ENCODE measurements around the gene COG1. TPM values are rescaled to one million over a fixed set of nuclear protein-coding genes. Genes with fewer than 3 reads are reported as not detected.

Gene COG1
- total RNA-seq, 3 donors from 2014 or later = 26.6 to 31.8 (median 29.0) TPM

DNA sequence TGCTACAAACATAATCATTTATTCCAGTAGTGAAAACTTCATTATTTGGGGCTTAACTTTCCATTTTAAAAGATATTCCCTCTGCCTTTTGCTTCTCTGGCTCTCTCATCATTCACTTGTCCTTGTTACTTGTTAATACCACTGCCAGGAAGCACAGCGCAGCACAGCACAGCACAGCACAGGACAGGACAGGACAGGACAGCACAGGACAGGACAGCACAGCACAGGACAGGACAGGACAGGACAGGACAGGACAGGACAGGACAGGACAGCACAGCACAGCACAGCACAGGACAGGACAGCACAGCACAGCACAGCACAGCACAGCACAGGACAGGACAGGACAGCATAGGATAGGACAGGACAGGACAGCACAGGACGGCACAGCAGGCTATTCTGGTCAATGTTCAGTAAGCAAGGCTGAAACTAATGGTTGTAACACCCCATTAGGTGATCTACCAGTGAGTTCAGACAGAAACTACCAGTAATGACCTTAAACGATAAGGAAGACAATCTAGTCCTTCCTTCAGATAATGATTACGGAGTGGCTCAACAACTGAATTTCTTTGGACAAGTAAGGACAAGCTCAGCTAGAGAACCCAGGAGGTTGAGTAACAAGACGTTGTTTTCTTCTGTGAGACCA lies 31.9 kb downstream of the COG1 start:
- Mint-ChIP-seq H3K36me3 (ENCODE audit: insufficient read depth) (peaks cover 10% of the 10 kb centered on the region), H3K4me3 (no peak overlapping the region), H3K4me1 (ENCODE audit: low read depth) (peaks cover 49% of the 10 kb centered on the region), H3K27me3 (ENCODE audit: low read depth) (no peaks in the 10 kb centered on the region), H3K9me3 (no peaks in the 10 kb centered on the region)
- DNase-seq (no peak), ATAC-seq (no peak)

DNA sequence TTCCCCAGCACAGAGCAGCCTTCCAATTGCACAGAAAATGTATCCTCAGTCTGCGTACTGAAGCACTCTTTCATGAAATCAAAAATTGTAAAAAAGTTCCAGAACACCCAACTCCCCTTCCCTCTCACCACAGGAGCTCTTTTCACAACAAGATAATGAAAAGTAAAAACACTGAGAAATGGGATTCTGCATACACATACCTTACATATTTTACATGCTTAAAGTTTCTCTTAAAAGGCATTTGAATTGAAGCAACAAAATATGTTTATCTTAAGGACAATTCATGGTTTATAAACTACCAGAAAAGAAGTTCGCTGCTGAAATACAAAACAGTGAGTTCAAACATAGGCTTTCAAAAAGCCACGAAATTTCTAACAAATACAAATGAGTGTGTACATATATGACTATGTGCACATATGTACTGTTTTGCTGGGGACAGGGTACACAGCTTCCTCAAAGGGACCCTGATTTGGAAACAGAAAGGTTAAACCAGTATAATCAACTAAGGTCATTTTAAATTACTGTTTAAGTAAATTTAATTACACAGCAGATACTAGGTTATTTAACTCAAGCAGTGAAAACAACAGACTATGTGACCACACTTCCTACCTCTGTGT lies 33.8 kb downstream of the COG1 start:
- Mint-ChIP-seq H3K9me3 (no peaks in the 10 kb centered on the region), H3K27me3 (ENCODE audit: low read depth) (no peaks in the 10 kb centered on the region), H3K4me1 (ENCODE audit: low read depth) (peaks cover 65% of the 10 kb centered on the region), H3K4me3 (peak overlapping the region; percentile 61), H3K36me3 (ENCODE audit: insufficient read depth) (peaks cover 9% of the 10 kb centered on the region)
- DNase-seq (no peak), ATAC-seq (peak; percentile 36 to 45)

DNA sequence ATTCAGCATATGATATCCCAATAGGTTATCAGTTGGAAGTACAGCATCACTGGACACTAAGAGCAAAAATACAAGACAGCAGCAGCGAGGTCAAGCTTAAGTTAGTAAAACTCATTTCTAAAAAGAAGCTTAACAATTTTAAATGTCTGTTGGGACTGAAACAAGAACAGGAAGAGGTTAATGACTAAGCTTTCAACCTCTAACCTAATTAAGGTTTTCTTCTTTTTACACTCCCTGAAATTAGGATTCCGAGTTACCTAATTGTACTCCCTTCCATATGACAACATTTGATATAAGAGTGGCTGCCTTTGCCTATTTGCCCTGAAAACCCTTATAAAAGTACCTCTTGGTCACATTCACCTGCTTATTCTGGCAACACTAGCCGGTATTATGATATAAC lies 34.5 kb downstream of the COG1 start:
- H3K9me3 Mint-ChIP-seq = no peaks in the 10 kb centered on the region
- H3K4me3 Mint-ChIP-seq = peak overlapping the region; percentile 61
- DNase-seq = no peak
- H3K27me3 Mint-ChIP-seq (ENCODE audit: low read depth) = no peaks in the 10 kb centered on the region
- peaks cover 65% of the 10 kb centered on the region for H3K4me1 Mint-ChIP-seq (ENCODE audit: low read depth)
- ATAC-seq = no peak
- H3K36me3 Mint-ChIP-seq (ENCODE audit: insufficient read depth) = peaks cover 9% of the 10 kb centered on the region

DNA sequence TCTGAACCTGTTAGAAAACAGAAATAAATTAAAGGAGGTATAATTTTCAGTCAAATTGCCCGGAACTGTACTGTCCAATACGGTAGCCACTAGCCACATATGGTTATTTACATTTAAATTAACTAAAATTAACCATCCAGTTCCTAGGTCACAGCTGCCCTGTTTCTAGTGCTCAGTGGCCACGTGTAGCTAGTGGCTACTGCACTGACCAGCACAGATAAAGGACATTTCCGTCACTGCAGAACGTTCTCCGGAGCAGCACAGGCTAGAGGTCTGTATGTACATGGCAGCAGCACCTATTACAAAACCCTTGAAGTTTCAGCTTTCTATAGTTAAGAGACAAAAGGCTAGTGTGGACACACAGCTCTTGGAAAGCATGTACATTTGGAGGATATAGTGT lies 35.1 kb downstream of the COG1 start:
- DNase-seq (no peak), ATAC-seq (no peak)
- H3K4me3 Mint-ChIP-seq = peak overlapping the region; percentile 38
- H3K4me1 Mint-ChIP-seq (ENCODE audit: low read depth) = peaks cover 63% of the 10 kb centered on the region
- H3K36me3 Mint-ChIP-seq (ENCODE audit: insufficient read depth) = peaks cover 5% of the 10 kb centered on the region
- H3K9me3 Mint-ChIP-seq = no peaks in the 10 kb centered on the region
- no peaks in the 10 kb centered on the region for H3K27me3 Mint-ChIP-seq (ENCODE audit: low read depth)

DNA sequence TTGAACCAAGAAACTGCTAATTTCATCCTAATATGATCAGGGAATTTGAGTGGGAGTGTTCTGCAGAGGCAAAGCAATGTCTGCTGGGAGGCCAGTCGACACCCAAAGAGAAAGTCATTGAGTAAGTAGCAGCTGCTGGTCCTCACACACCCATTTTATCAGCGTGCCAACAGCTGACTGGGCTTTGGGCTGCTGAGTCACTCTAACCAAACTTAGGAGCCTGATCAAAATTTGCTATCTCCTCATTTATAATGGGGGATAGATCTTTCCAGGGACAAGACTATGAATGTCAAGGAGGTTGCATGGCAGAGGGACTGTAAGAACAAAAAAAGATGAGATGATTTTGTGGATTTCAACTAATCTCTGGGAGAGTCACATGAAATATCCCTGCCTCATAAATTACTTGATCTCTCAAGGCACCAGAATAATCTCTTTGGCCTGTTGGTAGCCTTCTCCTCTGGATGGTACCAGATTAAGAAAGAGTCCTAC lies 35.9 kb downstream of the COG1 start:
- Mint-ChIP-seq H3K27me3 (ENCODE audit: low read depth) (no peaks in the 10 kb centered on the region), H3K36me3 (ENCODE audit: insufficient read depth) (peaks cover 5% of the 10 kb centered on the region), H3K4me3 (peak overlapping the region; percentile 12), H3K4me1 (ENCODE audit: low read depth) (peaks cover 72% of the 10 kb centered on the region), H3K9me3 (no peaks in the 10 kb centered on the region)
- DNase-seq (no peak), ATAC-seq (no peak)

DNA sequence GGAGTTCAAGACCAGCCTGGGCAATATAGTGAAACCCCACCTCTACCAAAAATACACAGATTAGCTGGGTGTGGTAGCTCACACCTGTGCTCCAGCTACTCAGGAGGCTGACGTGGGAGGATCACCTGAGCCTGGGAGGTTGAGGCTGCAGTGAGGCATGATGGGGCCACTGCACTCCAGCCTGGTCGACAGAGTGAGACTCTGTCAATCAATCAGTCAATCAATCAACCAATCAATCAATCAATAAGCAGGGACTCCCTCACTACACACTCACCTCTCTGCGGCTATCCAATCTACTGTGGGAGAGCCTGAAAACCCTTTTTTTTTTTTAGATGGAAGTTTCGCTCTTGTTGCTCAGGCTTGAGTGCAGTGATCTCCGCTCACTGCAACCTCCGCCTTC lies 37.2 kb downstream of the COG1 start:
- DNase-seq (no peak), ATAC-seq (no peak)
- H3K4me1 Mint-ChIP-seq (ENCODE audit: low read depth) = peaks cover 66% of the 10 kb centered on the region
- H3K4me3 Mint-ChIP-seq = peak overlapping the region; percentile 90
- H3K9me3 Mint-ChIP-seq = no peaks in the 10 kb centered on the region
- peaks cover 5% of the 10 kb centered on the region for H3K36me3 Mint-ChIP-seq (ENCODE audit: insufficient read depth)
- H3K27me3 Mint-ChIP-seq (ENCODE audit: low read depth) = no peaks in the 10 kb centered on the region

DNA sequence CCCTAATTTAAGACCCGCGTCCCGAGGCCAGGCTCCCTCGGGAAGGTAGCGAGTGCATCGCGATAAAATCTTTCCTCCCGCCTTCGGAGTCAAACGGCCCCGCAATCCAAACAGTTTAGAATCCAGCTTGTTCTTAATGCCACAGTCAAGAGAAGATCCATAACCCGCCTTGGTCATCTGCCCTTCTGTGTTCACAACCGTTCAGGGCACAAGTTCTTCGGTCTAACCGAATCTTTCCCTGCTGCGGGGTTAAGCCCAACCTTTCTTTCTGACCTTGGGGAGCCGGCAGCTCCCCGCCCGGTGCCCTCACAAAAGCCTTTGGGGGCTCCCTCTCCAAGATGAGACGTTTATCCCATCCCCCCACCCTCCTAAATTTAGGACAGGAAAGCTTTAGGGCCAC lies 38.5 kb downstream of the COG1 start:
- Mint-ChIP-seq H3K4me3 (peak overlapping the region; percentile 90), H3K4me1 (ENCODE audit: low read depth) (peaks cover 65% of the 10 kb centered on the region), H3K9me3 (no peaks in the 10 kb centered on the region), H3K36me3 (ENCODE audit: insufficient read depth) (peaks cover 10% of the 10 kb centered on the region), H3K27me3 (ENCODE audit: low read depth) (no peaks in the 10 kb centered on the region)
- ATAC-seq (no peak), DNase-seq (no peak)

DNA sequence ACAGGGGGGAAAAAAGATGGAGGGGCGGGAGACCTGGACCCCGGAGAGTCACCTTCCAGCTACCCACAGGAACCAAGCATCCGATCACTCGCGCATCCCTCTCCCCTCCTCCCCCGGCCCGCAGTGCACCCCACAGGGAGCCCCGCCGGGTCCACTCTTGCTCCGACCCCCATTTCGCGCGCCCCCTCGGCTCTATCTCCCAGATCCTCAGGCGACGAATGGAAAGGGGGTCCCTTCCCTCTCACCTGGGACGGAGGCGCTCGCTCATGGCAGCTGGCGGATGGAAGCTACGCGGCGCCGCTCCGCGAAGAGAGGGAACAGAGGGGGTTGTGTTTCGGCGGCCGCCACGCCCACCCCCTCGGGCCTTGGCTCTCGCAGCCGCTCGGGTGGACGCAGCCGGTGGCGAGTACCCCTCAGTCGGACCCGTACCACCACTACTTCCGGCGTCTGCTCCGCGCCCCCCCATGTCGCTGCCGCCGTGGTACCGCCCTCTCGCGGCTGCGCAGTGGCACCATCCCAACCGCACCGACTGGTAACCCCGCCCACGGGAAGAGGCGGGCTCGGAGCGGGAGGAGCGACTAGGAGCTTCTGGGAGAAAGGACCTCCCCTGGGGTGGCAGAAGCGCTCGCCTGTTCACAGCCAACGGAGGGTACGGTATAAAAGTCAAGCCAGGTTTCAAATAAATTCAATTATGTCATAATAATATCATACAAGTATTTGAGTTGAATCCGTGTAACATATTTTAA lies 39.2 kb downstream of the COG1 start:
- ATAC-seq (peak; percentile 89 to 90), DNase-seq (peak; percentile 96)
- peak overlapping the region; percentile 90 for H3K4me3 Mint-ChIP-seq
- peaks cover 8% of the 10 kb centered on the region for H3K36me3 Mint-ChIP-seq (ENCODE audit: insufficient read depth)
- no peaks in the 10 kb centered on the region for H3K9me3 Mint-ChIP-seq
- no peaks in the 10 kb centered on the region for H3K27me3 Mint-ChIP-seq (ENCODE audit: low read depth)
- H3K4me1 Mint-ChIP-seq (ENCODE audit: low read depth) = peaks cover 65% of the 10 kb centered on the region

DNA sequence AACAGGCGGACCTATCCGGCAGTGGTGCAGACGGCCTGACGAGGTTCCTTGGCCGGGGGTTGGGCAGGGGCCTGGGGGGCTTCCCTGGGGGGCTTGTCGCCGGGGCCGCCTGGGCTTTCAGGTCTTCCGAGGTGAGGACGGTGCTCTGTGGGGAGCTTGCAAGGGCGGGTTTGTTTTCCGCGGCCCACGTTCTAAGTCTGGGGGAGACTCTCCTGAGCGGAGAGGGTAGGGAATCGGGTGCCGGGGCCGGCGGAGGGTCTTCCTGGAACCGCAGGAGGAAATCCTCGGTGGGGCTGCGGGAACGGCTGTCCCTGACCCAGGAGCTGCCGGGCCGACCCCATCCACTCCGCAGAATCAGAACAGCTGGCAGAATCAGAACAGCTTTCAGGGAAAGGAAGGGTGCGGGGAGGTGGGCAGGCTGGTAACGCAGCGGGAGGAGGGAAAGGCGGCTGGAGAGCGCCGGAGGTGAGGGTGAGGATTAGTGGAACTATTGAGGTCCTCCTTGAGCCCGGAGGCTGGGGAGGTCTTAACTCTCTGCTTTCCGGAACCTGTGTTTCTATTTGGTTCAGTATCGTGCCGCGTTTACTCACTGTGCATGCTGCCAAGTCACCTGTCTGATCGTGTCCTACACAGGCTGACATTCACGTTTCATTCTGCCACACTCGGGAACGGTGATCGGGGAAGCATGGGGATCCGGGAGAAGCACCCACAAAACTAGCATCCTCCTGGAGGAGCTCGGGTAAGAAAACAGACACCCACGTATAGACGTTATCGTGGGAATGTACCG lies 39.9 kb downstream of the COG1 start:
- H3K27me3 Mint-ChIP-seq (ENCODE audit: low read depth) = no peaks in the 10 kb centered on the region
- peak; percentile 56 to 58 for ATAC-seq
- H3K4me3 Mint-ChIP-seq = peak overlapping the region; percentile 90
- H3K4me1 Mint-ChIP-seq (ENCODE audit: low read depth) = peaks cover 63% of the 10 kb centered on the region
- no peak for DNase-seq
- peaks cover 8% of the 10 kb centered on the region for H3K36me3 Mint-ChIP-seq (ENCODE audit: insufficient read depth)
- H3K9me3 Mint-ChIP-seq = no peaks in the 10 kb centered on the region

DNA sequence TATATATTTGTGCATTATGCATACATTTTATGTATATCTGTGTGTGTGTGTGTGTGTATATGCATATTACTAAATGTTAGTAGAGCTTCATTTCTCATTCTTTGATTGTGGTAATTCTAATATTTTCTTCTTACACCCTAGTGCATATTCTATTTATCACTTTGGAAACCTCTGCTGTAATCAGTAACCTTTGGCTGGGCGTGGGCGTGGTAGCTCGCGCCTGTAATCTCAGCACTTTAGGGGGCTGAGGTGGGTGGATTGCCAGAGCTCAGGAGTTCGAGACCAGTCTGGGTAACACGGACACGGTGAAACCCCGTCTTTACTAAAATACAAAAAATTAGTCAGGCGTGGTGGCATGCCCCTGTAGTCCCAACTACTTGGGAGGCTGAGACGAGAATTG lies 41.9 kb downstream of the COG1 start:
- ATAC-seq (no peak), DNase-seq (no peak)
- no peaks in the 10 kb centered on the region for H3K27me3 Mint-ChIP-seq (ENCODE audit: low read depth)
- H3K4me1 Mint-ChIP-seq (ENCODE audit: low read depth) = peaks cover 60% of the 10 kb centered on the region
- peaks cover 8% of the 10 kb centered on the region for H3K36me3 Mint-ChIP-seq (ENCODE audit: insufficient read depth)
- H3K4me3 Mint-ChIP-seq = no peak overlapping the region
- H3K9me3 Mint-ChIP-seq = no peaks in the 10 kb centered on the region

DNA sequence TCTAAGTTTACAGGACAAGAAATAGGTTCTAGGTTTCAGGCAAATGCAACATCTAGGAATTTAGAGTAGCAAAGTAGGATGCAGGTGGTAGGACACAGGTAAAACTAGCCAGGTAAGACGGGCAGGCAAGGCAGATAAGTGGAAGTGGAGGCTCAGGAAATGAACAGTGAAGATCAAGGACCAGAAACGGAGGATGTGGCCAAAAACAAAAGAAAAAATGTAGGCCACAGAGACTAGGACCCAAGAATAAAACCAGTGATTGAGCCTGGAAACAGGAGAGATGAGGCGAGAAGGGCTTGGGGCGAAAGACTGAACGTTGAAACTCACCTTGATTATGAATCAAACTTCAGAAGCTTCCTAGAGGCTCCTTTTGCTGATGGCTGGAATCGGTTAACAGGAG lies 44.9 kb downstream of the COG1 start:
- peak overlapping the region; percentile 50 for H3K4me3 Mint-ChIP-seq
- H3K4me1 Mint-ChIP-seq (ENCODE audit: low read depth) = peaks cover 48% of the 10 kb centered on the region
- peaks cover 16% of the 10 kb centered on the region for H3K36me3 Mint-ChIP-seq (ENCODE audit: insufficient read depth)
- no peaks in the 10 kb centered on the region for H3K9me3 Mint-ChIP-seq
- DNase-seq (no peak), ATAC-seq (no peak)
- H3K27me3 Mint-ChIP-seq (ENCODE audit: low read depth) = no peaks in the 10 kb centered on the region

DNA sequence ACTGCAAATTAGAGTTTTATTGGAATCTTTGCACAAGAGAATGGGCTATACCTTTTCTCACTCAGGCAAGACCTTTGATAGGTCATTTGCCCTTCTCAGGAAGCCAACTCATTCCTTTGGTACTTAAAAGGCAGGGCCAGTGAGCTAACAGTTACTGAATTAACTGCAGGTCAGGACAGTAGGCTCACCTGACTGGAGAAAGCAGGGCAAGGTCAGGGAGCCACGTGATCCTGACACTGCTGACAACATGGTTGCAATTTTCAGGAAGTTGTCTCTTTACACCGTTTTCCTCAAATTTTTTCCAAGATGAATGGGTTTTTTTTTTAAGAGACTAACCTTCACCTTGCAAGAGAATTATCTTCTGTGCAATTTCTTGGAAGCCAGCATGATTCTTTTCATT lies 47.7 kb downstream of the COG1 start:
- Mint-ChIP-seq H3K36me3 (ENCODE audit: insufficient read depth) (peaks cover 22% of the 10 kb centered on the region), H3K27me3 (ENCODE audit: low read depth) (no peaks in the 10 kb centered on the region), H3K4me1 (ENCODE audit: low read depth) (peaks cover 34% of the 10 kb centered on the region), H3K4me3 (no peak overlapping the region), H3K9me3 (no peaks in the 10 kb centered on the region)
- DNase-seq (no peak), ATAC-seq (no peak)

DNA sequence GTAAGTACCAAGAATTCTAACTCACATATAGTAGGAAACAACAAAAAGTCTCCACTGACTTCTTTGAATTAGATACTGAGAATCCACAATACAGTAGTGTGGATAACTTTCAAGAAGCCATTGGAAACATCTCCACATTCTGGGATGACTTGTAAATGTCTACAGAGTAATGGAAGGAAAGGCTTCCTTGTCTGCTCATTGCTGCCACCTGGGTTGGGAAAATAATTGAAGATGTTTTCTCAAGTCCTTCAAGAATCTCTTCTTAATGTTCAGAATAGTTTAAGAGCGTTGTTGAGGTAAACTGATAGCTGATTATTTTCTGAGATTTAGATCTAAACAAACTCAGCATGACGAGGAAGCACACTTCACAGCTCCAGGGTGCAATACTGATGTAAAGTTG lies 54.9 kb downstream of the COG1 start:
- Mint-ChIP-seq H3K36me3 (ENCODE audit: insufficient read depth) (peaks cover 20% of the 10 kb centered on the region), H3K9me3 (no peaks in the 10 kb centered on the region), H3K4me1 (ENCODE audit: low read depth) (no peaks in the 10 kb centered on the region), H3K27me3 (ENCODE audit: low read depth) (no peaks in the 10 kb centered on the region), H3K4me3 (no peak overlapping the region)
- no peak for ATAC-seq
- DNase-seq = no peak

DNA sequence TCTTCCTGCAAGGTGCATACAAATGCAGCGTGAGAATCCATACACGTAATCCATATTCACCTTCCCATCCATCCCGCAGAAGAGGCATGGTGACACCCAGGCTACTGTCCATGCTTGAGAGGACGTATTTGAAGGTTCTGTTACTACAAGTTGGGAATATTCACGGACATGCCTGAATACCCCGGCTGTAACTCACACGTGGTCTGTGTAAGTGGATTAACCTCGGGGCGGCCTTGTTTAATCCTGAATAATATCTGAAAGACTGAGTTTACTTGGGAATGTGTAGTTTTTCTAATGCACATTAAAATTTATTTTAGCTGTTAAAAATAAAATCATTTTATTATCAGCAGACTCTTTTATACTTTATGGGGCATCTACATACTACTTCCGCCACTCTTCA lies 55.7 kb downstream of the COG1 start:
- H3K36me3 Mint-ChIP-seq (ENCODE audit: insufficient read depth) = peaks cover 20% of the 10 kb centered on the region
- no peaks in the 10 kb centered on the region for H3K4me1 Mint-ChIP-seq (ENCODE audit: low read depth)
- ATAC-seq = no peak
- H3K4me3 Mint-ChIP-seq = no peak overlapping the region
- DNase-seq = no peak
- no peaks in the 10 kb centered on the region for H3K9me3 Mint-ChIP-seq
- no peaks in the 10 kb centered on the region for H3K27me3 Mint-ChIP-seq (ENCODE audit: low read depth)

Data from activated T-cell treated with anti-CD3 and anti-CD28 coated beads, Interleukin-2, amount 50 U/mL, for 4 hours (primary cell).